Activated T-helper 1 cell treated with anti-CD3 and anti-CD28 coated beads, Interleukin-12 subunit alpha, Interleukin-12 subunit beta, Interleukin-2, Interleukin-4 antibody, amounts not matched to agents 30 ng/mL and 10 ng/mL and 1 ng/mL, durations not matched to agents 14 hours and 24 hours and 36 hours (primary cell): ENCODE measurements around the gene ZNF141. TPM values are rescaled to one million over a fixed set of nuclear protein-coding genes. Genes with fewer than 3 reads are reported as not detected.
"Not testable (repeated sequence)": the region's sequence is repeated elsewhere in the genome, so short reads cannot be mapped to it uniquely, and the experiment has no call there.

Source experiments
- DNase-seq: peaks from one replicate; pipeline ENCODE4 v3.0.0; 2021; ENCODE audit warnings: low spot score
- H3K27ac Mint-ChIP-seq: one replicate; pipeline ENCODE4 v1.8.0; 2021; ENCODE audit warnings: mild to moderate bottlenecking, mixed read lengths
- H3K27me3 Mint-ChIP-seq: one replicate; pipeline ENCODE4 v1.8.0; 2022; ENCODE audit warnings: mild to moderate bottlenecking, moderate library complexity, mixed read lengths; ENCODE audit not compliant: insufficient read depth
- H3K36me3 Mint-ChIP-seq: one replicate; pipeline ENCODE4 v1.8.0; 2021; ENCODE audit warnings: low read depth, mixed read lengths
- H3K4me1 Mint-ChIP-seq: one replicate; pipeline ENCODE4 v1.8.0; 2021; ENCODE audit warnings: low read depth, mixed read lengths
- H3K4me3 Mint-ChIP-seq: one replicate; pipeline ENCODE4 v1.8.0; 2021; ENCODE audit warnings: mild to moderate bottlenecking, moderate library complexity, mixed read lengths
- H3K9me3 Mint-ChIP-seq: one replicate; pipeline ENCODE4 v1.8.0; 2021; ENCODE audit warnings: mixed read lengths
- intact Hi-C: fragments of 100-400 bp; cut with micrococcal nuclease; formaldehyde crosslinking; loops from one replicate; pipeline ENCODE4 v1.15.1; 2024
- total RNA-seq: library from RNA; stranded (reverse); gene quantifications from 2 replicates; pipeline ENCODE4 v1.2.3, GENCODE V29; 2022

The ZNF141 gene
- total RNA-seq, 1 donor from 2014 or later = 23.7 TPM

DNA sequence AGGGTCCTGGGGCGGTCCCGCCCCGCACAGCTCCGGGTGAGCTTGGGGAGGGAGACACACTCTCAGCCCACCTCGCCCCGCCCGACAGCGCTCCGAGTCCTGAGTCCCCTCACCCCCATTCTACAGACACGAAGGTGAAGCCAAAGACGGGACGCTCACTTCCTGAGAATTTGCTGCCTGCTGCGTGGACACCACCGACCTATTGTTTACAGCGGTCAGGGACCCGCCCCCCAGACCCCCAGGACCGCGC lies 796 bp upstream of the ZNF141 start:
- H3K27me3 Mint-ChIP-seq = peaks cover 3% of the 10 kb centered on the region
- peaks cover 25% of the 10 kb centered on the region for H3K4me1 Mint-ChIP-seq
- H3K4me3 Mint-ChIP-seq = peak overlapping the region; percentile 99
- no peak for DNase-seq
- H3K36me3 Mint-ChIP-seq = peaks cover 32% of the 10 kb centered on the region
- peak overlapping the region; percentile 98 for H3K27ac Mint-ChIP-seq
- intact Hi-C loops = loop anchor here (1.0 to 5.0 kb wide), 6 partner anchors 45 to 337 kb away; partner anchors contain the start of genes ATP5ME, MYL5, PIGG and ZNF721
- peaks cover 47% of the 10 kb centered on the region for H3K9me3 Mint-ChIP-seq

DNA sequence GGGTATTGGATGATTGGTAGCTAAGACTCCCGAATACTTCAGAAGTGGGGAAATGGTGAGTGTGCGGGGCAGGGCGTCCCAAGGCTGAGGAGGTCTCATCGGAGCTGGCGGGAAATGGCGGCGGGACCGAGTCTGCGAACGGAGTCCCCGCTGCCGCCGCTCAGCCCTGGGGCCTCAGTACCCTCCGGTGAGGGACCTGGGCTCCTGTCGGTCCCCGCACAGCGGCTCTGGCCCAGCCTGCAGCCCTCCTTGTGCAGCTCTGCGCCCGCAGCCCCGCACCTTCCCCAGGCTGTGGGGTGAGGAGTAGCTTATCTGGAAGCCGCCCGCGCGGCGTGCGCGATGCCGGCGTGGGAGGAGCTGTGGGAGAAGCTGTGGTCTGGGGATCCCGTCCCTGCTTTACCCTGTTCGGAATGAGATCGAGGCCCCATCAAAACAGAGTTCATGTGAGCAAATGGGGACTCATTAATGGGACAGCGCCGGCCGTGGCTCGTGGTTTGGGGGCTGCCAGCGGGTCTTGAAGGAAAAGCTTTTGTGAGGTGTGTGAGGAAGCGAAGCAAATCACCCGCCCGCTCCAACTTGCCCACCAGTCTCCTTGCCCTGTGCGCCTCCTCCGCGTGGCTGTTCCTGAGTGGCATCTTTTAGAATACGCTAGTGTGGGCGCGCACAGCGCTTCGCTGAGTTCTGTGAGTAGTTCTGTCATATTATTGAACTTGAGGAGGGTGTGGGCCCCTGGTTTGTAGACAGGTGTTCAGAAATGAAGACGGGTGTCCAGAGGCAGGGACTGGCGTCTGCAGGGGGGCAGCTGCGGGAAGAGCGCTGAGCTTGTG lies 531 bp downstream of the ZNF141 start:
- peak; percentile 40 for DNase-seq
- Mint-ChIP-seq H3K4me1 (peaks cover 25% of the 10 kb centered on the region), H3K27ac (peak overlapping the region; percentile 98), H3K4me3 (peak overlapping the region; percentile 99), H3K27me3 (peaks cover 3% of the 10 kb centered on the region), H3K36me3 (peaks cover 45% of the 10 kb centered on the region), H3K9me3 (peaks cover 57% of the 10 kb centered on the region)
- intact Hi-C loops = loop anchor here (1.0 to 5.0 kb wide), 6 partner anchors 44 to 336 kb away; partner anchors contain the start of genes ATP5ME, MYL5, PIGG and ZNF721

DNA sequence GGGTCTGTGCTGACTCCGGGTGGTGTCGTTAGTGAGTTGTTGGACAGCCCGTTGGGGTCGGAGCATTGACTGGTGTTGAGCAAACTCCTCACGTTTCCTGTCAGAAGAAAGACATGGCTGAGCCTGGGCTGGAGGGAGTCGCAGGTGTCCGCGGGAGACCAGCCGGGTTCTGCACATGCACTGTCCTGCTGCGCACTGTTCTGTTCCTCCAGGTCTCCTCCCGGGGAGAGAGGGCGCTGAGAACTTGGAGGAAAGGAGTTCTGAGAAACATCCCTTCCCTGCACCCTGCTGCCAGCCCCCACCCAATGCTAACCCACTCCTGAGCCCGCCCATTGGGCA lies 1.1 kb downstream of the ZNF141 start:
- Mint-ChIP-seq H3K27ac (peak overlapping the region; percentile 98), H3K9me3 (peaks cover 58% of the 10 kb centered on the region), H3K27me3 (peaks cover 3% of the 10 kb centered on the region), H3K36me3 (peaks cover 48% of the 10 kb centered on the region), H3K4me3 (peak overlapping the region; percentile 99), H3K4me1 (peaks cover 25% of the 10 kb centered on the region)
- intact Hi-C loops = loop anchor here (5.0 kb wide), 1 partner anchor 44 kb away; no protein-coding TSS in a partner anchor
- DNase-seq = no peak

DNA sequence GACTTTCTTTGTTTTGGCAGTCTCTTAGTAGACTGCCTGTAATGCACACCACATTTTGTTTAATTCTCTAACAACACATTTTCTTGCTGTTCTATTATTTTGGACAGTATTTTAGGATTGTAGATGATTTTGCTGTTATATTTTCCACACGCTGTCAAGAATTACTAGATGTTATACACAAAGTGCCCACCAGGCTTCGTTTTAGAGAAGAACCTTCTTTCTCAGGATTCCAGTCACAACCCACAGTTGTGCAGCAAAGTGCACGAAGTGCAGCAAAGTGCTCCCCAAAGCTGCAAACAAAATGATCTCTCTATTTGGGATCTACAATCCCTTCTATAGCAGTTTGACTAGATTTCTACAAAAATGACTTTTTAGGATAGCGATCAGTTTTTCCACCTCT lies 2.4 kb downstream of the ZNF141 start:
- peaks cover 3% of the 10 kb centered on the region for H3K27me3 Mint-ChIP-seq
- peaks cover 25% of the 10 kb centered on the region for H3K4me1 Mint-ChIP-seq
- intact Hi-C loops = no loop called here
- H3K4me3 Mint-ChIP-seq = peak overlapping the region; percentile 99
- H3K9me3 Mint-ChIP-seq = peaks cover 57% of the 10 kb centered on the region
- DNase-seq = no peak
- H3K27ac Mint-ChIP-seq = no peak overlapping the region
- H3K36me3 Mint-ChIP-seq = peaks cover 58% of the 10 kb centered on the region

DNA sequence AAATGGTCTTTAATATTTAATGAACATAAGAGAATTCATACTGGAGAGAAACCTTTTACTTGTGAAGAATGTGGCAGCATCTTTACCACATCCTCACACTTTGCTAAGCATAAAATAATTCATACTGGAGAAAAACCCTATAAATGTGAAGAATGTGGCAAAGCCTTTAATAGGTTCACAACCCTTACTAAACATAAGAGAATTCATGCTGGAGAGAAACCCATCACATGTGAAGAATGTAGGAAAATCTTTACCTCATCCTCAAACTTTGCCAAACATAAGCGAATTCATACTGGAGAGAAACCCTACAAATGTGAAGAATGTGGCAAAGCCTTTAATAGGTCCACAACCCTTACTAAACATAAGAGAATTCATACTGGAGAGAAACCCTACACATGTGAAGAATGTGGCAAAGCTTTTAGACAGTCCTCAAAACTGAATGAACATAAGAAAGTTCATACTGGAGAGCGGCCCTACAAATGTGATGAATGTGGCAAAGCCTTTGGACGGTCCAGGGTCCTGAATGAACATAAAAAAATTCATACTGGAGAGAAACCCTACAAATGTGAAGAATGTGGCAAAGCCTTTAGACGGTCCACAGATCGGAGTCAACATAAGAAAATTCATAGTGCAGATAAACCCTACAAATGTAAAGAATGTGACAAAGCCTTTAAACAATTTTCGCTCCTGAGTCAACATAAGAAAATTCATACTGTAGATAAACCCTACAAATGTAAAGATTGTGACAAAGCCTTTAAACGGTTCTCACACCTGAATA lies 35.6 kb downstream of the ZNF141 start:
- no peaks in the 10 kb centered on the region for H3K27me3 Mint-ChIP-seq
- no peak for DNase-seq
- H3K9me3 Mint-ChIP-seq = peaks cover 74% of the 10 kb centered on the region
- peaks cover 37% of the 10 kb centered on the region for H3K36me3 Mint-ChIP-seq
- no peak overlapping the region for H3K4me3 Mint-ChIP-seq
- H3K27ac Mint-ChIP-seq = no peak overlapping the region
- intact Hi-C loops = loop anchor here (5.0 kb wide), 1 partner anchor 69 kb away; no protein-coding TSS in a partner anchor
- no peaks in the 10 kb centered on the region for H3K4me1 Mint-ChIP-seq

DNA sequence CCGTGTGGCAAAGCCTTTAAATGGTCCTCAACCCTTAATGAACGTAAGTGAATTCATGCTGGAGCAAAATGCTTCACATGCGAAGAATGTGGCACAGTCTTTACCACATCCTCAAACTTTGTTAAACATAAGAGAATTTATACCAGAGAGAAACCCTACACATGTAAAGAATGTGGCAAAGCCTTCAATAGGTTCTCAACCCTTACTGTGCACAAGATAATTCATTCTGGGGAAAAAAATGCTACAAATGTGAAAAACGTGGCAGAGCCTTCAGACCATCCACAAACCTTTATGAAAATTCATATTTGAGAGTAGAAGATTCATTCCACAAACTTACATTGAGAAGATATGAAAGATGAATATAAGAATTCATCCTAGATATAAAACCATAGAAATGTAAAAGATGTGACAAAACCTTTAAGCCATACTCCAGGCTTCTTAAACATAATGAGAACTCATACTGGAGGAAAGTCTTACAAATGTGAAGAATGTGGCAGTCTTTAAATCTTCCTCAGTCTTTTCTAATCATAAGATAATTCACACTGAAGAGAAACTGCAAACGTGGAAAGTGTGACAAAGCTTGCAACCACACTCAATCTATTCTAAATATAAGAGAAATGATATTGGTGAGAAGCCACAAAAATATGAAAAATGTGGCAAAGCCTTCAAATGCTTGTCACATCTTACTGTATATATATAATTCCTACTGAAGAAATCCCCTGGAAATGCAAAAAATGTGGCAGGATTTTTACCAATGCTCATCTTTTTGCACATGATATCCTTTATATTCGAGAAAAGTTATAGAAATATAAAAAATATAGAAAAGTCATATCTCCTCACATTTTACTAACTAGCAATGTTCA lies 36.9 kb downstream of the ZNF141 start:
- Mint-ChIP-seq H3K27me3 (no peaks in the 10 kb centered on the region), H3K36me3 (peaks cover 32% of the 10 kb centered on the region), H3K4me1 (no peaks in the 10 kb centered on the region), H3K9me3 (peaks cover 68% of the 10 kb centered on the region), H3K27ac (no peak overlapping the region), H3K4me3 (no peak overlapping the region)
- DNase-seq = no peak
- intact Hi-C loops = loop anchor here (5.0 kb wide), 1 partner anchor 68 kb away; no protein-coding TSS in a partner anchor

DNA sequence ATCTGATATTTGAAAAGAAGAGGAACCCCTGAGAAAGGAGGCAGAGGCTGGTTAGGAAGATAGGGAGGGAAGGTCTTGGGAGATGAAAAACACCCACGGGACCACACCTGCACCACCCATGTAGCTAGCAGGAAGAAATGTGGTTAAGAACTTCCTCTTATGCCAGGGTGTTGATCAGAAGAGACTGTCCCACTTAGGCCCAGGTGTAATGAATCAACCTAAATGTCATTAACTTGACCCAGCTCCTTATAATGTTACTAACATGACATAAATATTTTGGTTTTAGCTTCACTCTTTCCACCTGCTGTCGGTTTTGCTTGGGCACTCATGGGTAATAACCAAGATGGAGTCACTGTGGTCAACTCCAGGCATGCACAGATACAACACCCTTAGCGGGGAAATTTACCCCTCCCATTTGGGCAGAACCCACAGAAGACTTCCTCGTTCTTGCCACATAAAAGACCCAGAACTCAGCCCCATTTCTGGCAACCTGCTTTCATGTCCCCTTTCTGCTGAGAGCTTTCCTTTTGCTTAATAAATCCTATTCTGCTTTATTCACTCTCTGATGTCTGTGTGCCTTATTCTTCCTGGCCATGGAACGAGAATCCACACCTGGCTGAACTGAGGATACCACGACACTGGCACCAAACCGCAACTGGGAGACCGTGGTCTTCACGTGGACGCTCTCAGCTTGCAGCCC lies 46.8 kb downstream of the ZNF141 start:
- intact Hi-C loops = loop anchor here (5.0 kb wide), 1 partner anchor 47 kb away; the partner anchor contains the start of gene ZNF141
- peaks cover 10% of the 10 kb centered on the region for H3K4me1 Mint-ChIP-seq
- H3K4me3 Mint-ChIP-seq = no peak overlapping the region
- peaks cover 55% of the 10 kb centered on the region for H3K9me3 Mint-ChIP-seq
- peaks cover 3% of the 10 kb centered on the region for H3K36me3 Mint-ChIP-seq
- no peaks in the 10 kb centered on the region for H3K27me3 Mint-ChIP-seq
- DNase-seq = no peak
- no peak overlapping the region for H3K27ac Mint-ChIP-seq

DNA sequence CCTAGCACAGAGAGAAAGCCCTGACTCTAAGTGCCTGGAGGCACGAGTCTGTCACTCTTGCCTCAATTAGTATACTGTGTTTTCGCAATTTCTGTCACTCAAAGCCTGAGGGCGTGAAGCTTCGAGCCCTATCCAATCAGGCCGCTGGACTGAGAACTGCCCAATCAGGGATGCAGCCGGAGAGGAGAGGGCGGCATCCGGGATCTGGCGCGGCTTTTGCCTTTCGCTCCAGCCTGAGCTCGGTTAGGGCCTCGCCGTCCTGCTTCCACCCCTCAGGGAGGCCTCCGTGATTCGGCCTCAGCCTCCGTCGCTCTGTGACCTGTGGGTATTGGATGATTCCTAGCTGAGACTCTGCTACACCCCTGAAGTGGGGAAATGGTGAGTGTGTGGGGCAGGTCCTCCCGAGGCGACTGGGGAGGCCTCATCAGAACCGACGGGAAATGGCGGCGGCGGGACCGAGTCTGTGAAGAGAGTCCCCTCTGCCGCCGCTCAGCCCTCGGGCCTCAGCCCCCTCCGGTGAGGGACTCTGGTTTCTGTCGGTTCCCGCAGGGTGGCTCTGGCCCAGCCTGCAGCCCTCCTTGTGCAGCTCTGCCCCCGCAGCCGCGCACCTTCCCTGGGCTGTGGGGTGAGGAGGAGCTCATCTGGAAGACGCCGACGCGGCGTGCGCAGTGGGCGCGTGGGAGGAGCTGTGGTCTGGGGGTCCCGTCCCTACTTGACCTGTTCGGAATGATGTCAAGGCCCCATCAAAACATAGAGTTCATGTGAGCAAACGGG lies 48.5 kb downstream of the ZNF141 start:
- intact Hi-C loops = no loop called here
- Mint-ChIP-seq H3K4me1 (peaks cover 10% of the 10 kb centered on the region), H3K27ac (no peak overlapping the region), H3K27me3 (no peaks in the 10 kb centered on the region), H3K36me3 (peaks cover 3% of the 10 kb centered on the region), H3K4me3 (no peak overlapping the region), H3K9me3 (peaks cover 65% of the 10 kb centered on the region)
- DNase-seq = no peak

DNA sequence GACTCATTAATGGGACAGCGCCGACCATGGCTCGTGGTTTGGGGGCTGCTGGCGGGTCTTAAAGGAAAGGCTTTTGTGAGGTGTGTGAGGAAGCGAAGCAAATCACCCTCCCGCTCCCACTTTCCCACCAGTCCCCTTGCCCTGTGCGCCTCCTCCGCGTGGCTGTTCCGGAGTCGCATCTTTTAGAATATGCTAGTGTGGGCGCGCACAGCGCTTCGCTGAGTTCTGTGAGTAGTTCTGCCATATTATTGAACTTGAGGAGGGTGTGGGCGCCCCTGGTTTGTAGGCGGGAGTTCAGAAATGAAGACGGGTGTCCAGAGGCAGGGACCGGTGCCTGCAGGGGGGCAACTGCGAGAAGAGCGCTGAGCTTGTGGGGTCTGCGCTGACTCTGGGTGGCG lies 49.1 kb downstream of the ZNF141 start:
- intact Hi-C loops = no loop called here
- Mint-ChIP-seq H3K36me3 (peaks cover 3% of the 10 kb centered on the region), H3K4me3 (no peak overlapping the region), H3K27ac (no peak overlapping the region), H3K27me3 (no peaks in the 10 kb centered on the region), H3K4me1 (peaks cover 10% of the 10 kb centered on the region), H3K9me3 (peaks cover 65% of the 10 kb centered on the region)
- no peak for DNase-seq

DNA sequence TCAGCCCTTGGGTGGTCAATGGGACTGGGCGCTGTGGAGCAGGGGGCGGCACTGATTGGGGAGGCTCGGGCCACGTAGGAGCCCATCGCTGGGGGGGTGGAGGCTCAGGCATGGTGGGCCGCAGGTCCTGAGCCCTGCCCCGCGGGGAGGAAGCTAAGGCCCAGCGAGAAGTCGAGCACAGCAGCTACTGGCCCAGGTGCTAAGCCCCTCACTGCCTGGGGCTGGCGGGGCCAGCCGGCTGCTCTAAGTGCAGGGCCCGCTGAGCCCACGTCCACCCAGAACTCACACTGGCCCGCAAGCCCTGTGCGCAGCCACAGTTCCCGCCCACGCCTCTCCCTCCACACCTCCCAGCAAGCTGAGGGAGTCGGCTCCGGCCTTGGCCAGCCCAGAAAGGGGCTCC lies 66.4 kb downstream of the ZNF141 start:
- Mint-ChIP-seq H3K27ac (no peak overlapping the region), H3K4me3 (no peak overlapping the region), H3K4me1 (no peaks in the 10 kb centered on the region), H3K9me3 (peaks cover 45% of the 10 kb centered on the region), H3K27me3 (no peaks in the 10 kb centered on the region), H3K36me3 (peaks cover 9% of the 10 kb centered on the region)
- DNase-seq = no peak
- intact Hi-C loops = no loop called here

DNA sequence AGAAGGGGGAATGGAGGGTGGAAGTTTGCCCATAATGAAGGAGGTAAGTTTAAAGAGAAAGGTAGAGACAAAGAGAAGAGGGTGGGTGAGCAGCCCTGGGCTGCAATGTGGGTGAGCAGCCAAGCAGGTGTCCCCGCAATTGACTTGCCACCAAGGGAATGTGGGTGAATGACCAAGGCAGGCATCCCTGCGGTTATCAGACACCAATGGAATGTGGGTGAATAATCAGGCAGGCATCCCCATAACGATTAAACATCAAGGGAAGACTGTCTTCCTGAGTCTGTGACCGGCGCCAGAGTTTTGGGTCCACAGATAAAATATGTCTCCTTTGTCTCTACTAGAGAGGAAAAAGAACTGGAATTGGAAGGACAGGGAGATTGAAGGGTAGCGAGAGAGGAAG lies 70.7 kb downstream of the ZNF141 start:
- H3K36me3 Mint-ChIP-seq, H3K27ac Mint-ChIP-seq, H3K4me1 Mint-ChIP-seq, intact Hi-C loops, H3K27me3 Mint-ChIP-seq, DNase-seq, H3K4me3 Mint-ChIP-seq: not testable (repeated sequence)
- H3K9me3 Mint-ChIP-seq = peaks cover 70% of the 10 kb centered on the region
